Smooth muscle cell of the brain vasculature (primary cell): ENCODE measurements around the gene CLN3.
"Not testable (repeated sequence)": the region's sequence is repeated elsewhere in the genome, so short reads cannot be mapped to it uniquely, and the experiment has no call there.

ENCODE experiments used
- DNase-seq: peaks from one replicate; pipeline ENCODE4 v3.0.0-alpha.2; 2012; ENCODE audit warnings: low read depth, low spot score

CLN3 gene

DNA sequence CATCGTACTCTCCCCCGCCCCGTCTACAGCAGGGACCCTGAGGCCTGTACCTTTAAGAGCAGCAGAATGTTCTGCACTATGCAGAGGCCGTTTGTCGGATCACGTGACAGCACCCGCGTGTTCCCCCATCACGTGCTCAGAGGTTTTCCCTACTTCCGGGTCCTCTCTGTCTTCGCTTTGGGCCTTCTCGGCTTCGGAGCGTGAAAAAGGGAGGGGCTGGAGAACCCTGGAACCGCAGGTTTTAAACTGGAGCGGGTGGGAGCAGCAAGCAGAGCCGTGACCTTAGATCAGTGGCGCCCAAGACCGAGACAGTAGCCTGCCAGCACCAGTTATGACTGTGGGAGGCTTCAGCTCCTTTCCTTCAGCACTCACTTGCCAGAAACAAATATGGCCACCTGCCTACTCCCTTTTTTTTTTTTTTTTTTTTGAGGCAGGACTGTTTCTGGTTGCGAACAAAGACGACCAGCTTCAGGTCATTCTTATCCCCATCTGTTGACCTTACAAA, at the start of gene CLN3:
Gene CLN3, minus strand, starts transcription at position 105 of the 505 bp plus-strand sequence. CDS start 315 bp downstream, outside the sequence.
- peak; percentile 81 for DNase-seq

- no peak for DNase-seq
Observed at GRCh38 chr16:28540346-28540745, 48.5 kb upstream of the CLN3 start.

DNA sequence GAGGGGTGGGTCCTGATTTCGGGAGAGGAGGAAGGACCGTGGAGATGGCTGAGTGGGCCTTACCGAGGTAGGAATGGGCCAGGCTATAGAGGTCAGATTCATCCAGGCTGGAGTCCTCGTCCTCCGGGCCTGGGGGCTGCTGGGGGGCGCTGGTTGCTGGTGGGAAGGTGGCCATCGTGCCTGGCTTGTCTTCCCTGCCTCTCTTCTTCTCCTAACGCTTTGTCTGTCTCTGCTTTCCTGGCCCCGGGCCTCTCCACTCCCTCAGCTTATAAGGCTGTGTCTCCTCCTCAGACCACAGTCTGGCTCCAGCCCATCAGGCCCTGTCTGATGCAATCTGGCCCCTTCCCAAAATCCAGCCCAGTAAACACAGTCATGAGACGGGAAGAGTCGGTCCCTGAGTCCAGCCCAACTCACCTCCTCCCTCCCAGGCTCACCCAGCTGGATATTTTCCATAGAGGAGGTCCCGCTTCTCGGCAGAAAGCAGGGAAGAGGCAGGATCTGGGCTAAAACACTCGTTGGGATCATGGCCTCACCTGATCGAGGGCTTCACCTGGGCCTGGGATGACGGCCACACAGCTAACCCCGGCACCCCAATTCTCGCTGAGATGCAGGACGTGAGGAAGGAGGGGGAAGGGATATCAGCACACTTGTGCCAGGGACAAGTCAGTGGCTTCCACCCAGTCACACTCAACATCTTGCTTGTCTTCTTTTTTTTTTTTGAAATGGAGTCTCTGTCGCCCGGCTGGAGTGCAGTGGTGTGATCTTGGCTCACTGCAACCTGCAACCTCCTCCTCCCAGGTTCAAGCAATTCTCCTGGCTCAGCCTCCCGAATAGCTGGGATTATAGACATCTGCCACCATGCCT, 47.1 kb upstream of the CLN3 start, which contains the start of gene NUPR1:
Gene NUPR1, minus strand, starts transcription at position 242 of the 864 bp plus-strand sequence. Its CDS starts 67 bp downstream, at position 175.
- peak; percentile 55 for DNase-seq

- DNase-seq, result no peak
Observed at GRCh38 chr16:28537964-28538732, 46.3 kb upstream of the CLN3 start.

GRCh38 chr16:28537076-28537475, 45.2 kb upstream of the CLN3 start:
- DNase-seq, result no peak

- no peak for DNase-seq
Observed at GRCh38 chr16:28534542-28535373, 42.9 kb upstream of the CLN3 start.

- DNase-seq, result no peak
Observed at GRCh38 chr16:28532940-28533647, 41.2 kb upstream of the CLN3 start.

- DNase-seq, result no peak
Observed at GRCh38 chr16:28531777-28532744, 40.2 kb upstream of the CLN3 start.

DNA sequence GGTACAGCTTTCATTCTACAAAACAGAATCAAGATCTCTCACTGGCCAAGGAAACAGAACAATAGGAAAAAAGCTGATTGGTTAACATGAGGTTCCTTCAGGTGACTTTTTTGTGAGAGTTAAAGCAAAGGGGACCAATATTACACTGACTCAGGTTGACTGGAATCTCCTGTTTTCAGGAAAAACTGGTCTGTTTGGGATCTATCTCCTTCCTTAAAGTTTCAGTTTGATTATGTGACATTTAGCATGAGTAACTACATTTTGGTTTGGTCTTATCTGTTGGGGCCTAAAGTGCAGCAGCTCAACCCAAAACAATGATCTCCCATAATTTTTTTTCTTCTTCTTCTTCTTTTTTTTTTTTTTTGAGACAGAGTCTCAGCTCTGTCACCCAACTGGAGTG, 37.2 kb upstream of the CLN3 start:
- DNase-seq, result no peak

DNA sequence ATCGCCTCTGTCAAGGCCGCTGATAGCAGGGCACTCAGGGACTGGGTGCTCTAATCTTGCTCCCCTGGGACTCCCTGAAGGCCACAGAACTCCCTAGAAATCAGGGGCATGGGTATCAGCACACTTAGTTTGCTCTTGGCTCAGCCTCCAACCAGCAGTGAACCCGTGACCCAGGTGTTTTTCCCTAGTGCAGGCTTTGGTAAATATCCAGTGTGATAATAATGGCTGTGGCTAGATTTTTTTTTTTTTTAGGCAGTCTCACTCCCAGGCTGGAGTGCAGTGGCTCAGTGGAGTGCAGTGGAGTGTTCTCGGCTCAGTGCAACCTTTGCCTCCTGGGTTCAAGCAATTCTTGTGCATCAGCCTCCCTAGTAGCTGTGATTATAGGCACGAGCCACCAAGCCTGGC, 36.6 kb upstream of the CLN3 start:
- no peak for DNase-seq

- no peak for DNase-seq
Observed at GRCh38 chr16:28527985-28528384, 36.1 kb upstream of the CLN3 start.

GRCh38 chr16:28527100-28527785, 35.4 kb upstream of the CLN3 start:
- DNase-seq, result not testable (repeated sequence)

GRCh38 chr16:28526201-28527099, 34.6 kb upstream of the CLN3 start:
- DNase-seq, result no peak

- DNase-seq, result no peak
Observed at GRCh38 chr16:28524681-28525171, 32.9 kb upstream of the CLN3 start.

- no peak for DNase-seq
Observed at GRCh38 chr16:28522792-28523191, 30.9 kb upstream of the CLN3 start.

DNA sequence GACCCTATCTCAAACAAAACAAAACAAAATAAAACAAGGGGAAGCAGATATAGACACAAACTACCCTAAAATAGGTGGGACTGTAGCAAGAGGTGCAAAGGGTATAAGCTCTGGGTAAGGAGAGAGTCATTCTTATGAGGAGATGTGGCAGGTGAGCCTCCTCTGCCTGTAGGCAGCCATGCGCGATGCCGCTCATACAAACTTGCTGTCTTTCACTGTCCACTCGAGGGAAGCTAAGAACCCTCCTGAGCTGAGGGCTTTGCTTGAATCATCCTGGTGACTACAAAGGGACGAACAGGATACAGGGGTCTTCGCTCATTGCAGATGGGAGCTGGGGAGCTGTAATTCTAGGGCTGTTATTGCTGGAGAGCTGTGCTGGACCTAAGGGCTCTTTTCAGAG, 29.6 kb upstream of the CLN3 start:
- no peak for DNase-seq

DNA sequence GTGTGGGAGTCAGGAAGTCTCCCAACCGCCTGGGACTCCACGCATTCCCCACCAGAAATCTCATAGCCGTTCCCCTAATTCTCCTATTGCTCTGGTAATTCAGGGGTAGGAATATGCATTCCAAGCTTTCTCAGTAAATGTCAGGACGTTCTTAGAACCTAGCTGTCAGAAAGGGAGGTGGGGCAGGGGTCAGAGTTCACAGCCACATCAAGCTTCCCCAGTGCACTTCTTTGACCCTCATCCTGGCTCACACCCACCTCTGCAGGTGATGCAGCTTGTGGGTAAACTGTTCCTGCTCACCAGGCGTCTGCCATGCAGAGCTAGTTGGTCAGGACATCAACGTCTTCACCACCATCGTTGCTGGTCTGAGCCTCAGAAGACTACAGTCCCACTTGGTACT, 28.8 kb upstream of the CLN3 start:
- DNase-seq, result no peak

- DNase-seq, result no peak
Observed at GRCh38 chr16:28514246-28514645, 22.4 kb upstream of the CLN3 start.
